Brain microvascular endothelial cell (primary cell): ENCODE measurements around the gene HIVEP2.

Experiments used
- DNase-seq: peaks from one replicate; pipeline ENCODE4 v3.0.0-alpha.2; 2020
- H3K27ac ChIP-seq: fragments of 250-450 bp; sonication (Bioruptor Pico); 2 replicates; pipeline ENCODE4 v1.5.1; 2020; ENCODE audit warnings: mild to moderate bottlenecking, moderate library complexity
- H3K27me3 ChIP-seq: fragments of 250-450 bp; sonication (Bioruptor Pico); replicated peaks from 2 replicates; pipeline ENCODE4 v1.5.1; 2020; ENCODE audit warnings: mild to moderate bottlenecking
- H3K36me3 ChIP-seq: fragments of 250-450 bp; sonication (Bioruptor Pico); replicated peaks from 2 replicates; pipeline ENCODE4 v1.5.1; 2020; ENCODE audit warnings: mild to moderate bottlenecking
- H3K4me3 ChIP-seq: 2 replicates; pipeline ENCODE4 v1.5.1; 2011; ENCODE audit warnings: low read depth, mild to moderate bottlenecking, control low read depth, low read length, moderate library complexity
- in situ Hi-C: cut with HindIII; loops from 2 replicates; pipeline ENCODE4 v1.10.0; 2017; ENCODE audit warnings: low sequenced_read_pairs, low pct_ligation_motif_present
- TF ChIP-seq, protein P1 (sequence below): IDR thresholded peaks from 2 replicates; pipeline ENCODE4 v1.5.1; 2011; ENCODE audit warnings: low read depth, mild to moderate bottlenecking, moderate library complexity, low read length, control low read depth, inconsistent platforms; ENCODE audit errors: missing control alignments

The HIVEP2 gene

GRCh38 chr6:142935553-142936517 lies 9.1 kb downstream of the HIVEP2 start:
- Histone ChIP-seq H3K27me3 (no peaks in the 10 kb centered on the region), H3K4me3 (no peak overlapping the region), H3K36me3 (no peaks in the 10 kb centered on the region), H3K27ac (no peak overlapping the region)
- TF ChIP-seq, protein P1, sequence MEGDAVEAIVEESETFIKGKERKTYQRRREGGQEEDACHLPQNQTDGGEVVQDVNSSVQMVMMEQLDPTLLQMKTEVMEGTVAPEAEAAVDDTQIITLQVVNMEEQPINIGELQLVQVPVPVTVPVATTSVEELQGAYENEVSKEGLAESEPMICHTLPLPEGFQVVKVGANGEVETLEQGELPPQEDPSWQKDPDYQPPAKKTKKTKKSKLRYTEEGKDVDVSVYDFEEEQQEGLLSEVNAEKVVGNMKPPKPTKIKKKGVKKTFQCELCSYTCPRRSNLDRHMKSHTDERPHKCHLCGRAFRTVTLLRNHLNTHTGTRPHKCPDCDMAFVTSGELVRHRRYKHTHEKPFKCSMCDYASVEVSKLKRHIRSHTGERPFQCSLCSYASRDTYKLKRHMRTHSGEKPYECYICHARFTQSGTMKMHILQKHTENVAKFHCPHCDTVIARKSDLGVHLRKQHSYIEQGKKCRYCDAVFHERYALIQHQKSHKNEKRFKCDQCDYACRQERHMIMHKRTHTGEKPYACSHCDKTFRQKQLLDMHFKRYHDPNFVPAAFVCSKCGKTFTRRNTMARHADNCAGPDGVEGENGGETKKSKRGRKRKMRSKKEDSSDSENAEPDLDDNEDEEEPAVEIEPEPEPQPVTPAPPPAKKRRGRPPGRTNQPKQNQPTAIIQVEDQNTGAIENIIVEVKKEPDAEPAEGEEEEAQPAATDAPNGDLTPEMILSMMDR: no peak
- in situ Hi-C loops: no loop called here
- DNase-seq: no peak

- no peak overlapping the region for H3K4me3 ChIP-seq
- H3K27ac ChIP-seq: no peak overlapping the region
- no peaks in the 10 kb centered on the region for H3K27me3 ChIP-seq
- in situ Hi-C loops: no loop called here
- H3K36me3 ChIP-seq: no peaks in the 10 kb centered on the region
- TF ChIP-seq, protein P1: no peak
- no peak for DNase-seq
These were observed 10.4 kb downstream of the HIVEP2 start for GRCh38 chr6:142934599-142934998.

DNA sequence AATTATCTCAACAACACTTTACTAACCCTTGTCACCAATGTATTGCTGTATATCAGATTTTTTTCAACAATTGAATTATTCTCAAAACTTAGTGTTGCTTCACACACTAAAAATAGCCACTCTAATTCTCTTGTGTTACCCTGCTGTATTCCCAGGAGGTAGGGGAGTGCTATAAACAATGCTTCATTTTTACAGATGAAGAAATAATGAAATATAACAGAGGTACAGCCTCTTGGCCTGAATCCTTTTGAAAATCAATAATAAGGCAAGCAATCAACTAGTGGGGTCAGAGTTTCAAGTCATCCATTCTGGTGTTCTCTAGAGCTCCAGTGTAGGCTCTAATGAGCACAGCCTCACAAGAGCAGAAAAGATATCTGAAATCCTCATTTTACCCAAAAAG lies 10.9 kb downstream of the HIVEP2 start:
- in situ Hi-C loops: no loop called here
- H3K36me3 ChIP-seq: no peaks in the 10 kb centered on the region
- H3K4me3 ChIP-seq: no peak overlapping the region
- DNase-seq: no peak
- TF ChIP-seq, protein P1: no peak
- no peaks in the 10 kb centered on the region for H3K27me3 ChIP-seq
- no peak overlapping the region for H3K27ac ChIP-seq

DNA sequence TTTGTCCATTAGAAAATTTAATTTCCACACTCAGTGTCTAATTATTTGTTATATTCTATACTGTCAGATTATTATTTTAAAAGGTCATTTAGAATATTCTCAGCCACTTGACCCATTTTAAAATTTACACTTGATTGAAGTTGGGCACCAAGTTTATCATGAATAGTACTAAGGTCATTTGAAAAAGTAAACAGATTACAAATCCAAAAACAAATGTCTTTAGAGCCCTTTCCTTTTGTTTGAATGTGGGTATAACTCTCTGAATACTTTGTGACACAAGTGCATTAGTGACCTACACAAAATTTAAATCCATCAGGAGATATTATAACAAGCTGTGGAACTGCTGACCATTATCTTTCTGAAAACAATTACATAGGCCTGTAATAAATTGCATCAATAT lies 11.3 kb downstream of the HIVEP2 start:
- no peak for DNase-seq
- Histone ChIP-seq H3K27ac (no peak overlapping the region), H3K36me3 (no peaks in the 10 kb centered on the region), H3K27me3 (no peaks in the 10 kb centered on the region), H3K4me3 (no peak overlapping the region)
- in situ Hi-C loops: no loop called here
- TF ChIP-seq, protein P1: no peak

GRCh38 chr6:142932889-142933288 lies 12.1 kb downstream of the HIVEP2 start:
- in situ Hi-C loops: no loop called here
- no peak overlapping the region for H3K27ac ChIP-seq
- H3K36me3 ChIP-seq: no peaks in the 10 kb centered on the region
- no peaks in the 10 kb centered on the region for H3K27me3 ChIP-seq
- no peak overlapping the region for H3K4me3 ChIP-seq
- TF ChIP-seq, protein P1: no peak
- DNase-seq: no peak
